Measurements from ENCODE around the gene PMP22.

Gene PMP22

DNA sequence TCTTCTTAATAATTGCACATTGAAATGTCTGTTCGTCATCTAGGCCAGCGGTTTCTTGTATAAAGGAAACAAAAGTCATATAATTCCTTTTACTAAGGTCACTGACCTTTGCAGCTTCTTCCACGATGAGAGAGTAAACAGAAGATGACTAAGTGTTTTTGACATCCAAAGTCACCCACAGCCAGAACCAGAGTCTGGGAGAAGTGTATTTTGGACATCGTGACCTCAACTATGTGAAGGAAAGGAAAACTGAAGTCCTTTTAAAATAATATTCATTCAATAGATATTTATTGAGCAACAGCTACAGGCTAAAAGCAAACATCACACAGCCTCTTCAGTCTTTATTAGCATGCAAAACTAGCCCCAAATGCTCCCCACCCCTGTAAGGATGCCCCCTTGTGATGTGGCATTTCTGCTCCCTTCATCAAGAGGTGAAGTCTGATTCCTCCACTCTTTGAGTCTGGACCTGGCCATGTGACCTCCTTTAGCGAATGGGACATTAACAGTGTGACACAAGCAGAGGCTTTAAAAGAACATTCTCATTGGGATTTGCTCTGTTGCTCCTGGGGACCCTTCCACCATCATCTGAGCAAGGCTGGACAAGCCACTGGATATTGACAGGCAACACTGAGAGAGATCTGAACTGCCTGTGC, 8.1 kb upstream of the PMP22 start:
- DNase-seq, result no peak

DNA sequence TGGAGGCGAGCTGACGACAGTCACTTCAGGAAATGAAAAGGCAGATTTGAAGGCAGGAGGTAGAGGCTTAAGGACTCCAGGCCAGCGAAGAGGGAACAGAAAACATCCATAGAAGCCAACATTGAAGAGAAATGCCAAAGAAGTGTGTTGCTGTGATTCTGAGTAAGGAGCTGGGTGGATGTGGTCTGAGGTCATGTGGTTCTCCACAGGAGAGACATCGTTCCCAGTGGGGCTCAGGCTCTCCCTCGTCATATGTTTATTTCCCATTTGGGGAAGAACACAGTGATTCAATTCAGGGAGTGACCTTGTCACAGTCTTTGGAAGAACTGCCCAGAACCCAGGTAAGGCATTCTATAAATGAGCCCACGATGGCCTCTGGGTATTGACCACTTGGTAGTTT, 6.6 kb upstream of the PMP22 start:
- no peak for DNase-seq

DNA sequence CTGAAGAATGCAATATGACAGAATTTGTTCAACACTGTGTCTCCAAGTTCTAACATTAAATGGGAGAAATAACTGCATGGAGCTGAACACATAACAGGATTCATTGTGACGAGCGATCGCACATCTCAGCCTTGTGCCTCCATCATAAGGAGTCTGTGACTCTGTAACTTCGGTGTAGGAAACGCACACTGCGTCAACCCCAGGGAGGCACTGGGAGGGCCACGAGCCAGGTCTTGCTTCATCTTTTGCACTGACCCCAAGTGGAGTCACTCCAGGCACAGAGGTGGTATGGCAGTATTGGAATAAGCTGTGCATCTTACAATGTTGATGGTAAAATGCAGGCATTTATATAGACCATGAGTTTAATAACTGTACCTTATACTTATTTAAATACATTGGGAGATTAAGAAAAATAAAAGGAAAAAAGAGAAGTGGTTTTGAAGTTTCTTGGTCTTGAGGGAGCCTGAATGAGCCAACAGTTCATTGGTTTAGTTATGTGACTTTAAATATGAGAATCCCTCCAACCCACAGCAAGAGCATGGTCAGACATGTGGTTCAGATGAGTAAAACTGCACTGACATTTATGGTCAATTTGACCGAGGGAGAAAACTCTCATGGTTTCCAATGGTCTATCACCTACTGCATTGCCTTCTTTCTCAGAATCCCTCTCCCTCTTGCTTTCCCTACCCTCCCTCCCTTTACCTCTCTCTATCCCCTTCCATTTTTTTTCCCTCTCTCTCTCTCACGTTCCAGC, 5.7 kb upstream of the PMP22 start:
- DNase-seq, result no peak

DNA sequence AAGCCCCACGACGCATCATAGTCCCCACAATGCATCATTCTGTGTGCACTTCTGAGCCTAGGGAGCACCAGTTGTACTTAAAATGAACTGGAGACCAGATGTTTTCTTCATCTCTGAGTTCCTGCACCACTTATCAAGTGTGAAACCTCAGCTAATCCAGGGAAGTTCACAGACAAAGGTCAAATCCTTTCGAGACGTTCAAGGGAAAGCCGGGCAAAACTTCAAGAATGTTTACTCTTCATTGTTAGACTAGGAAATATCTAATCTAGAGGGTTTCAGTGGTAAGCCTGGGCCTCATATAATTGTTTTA, 4.6 kb upstream of the PMP22 start:
- no peak for DNase-seq

DNA sequence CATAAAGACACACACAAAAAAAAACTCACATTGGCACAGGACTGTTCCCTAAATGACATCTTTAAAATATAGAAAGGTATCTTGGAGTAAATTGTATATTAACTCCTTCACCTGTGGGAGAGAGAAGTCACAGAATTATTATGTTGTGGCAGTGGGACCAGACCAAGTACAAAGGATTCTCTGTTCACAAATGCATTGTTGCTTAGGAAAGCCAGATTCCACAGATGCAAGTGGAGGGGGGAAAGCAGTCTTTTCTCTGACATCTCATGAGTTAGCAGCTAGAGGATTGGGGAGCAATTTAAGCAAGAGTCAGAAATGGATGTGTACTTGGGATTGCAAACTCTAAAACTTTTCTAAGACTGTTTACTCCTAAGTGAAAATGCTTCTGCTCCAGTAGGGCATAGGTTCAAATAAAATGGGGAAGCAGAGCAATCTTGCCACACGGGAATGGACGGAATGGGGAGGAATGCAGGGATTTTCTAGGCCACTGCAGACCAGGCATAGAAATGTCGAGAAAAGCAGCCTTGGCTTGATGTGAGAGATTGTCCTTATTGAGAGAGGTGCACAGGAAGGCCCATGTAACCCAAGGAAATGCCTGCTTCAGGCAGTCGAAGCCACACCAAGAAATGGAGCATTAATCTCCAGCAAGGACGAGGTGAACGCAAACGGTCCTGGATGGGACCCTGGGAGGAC, 4.1 kb upstream of the PMP22 start:
- DNase-seq, result no peak

DNA sequence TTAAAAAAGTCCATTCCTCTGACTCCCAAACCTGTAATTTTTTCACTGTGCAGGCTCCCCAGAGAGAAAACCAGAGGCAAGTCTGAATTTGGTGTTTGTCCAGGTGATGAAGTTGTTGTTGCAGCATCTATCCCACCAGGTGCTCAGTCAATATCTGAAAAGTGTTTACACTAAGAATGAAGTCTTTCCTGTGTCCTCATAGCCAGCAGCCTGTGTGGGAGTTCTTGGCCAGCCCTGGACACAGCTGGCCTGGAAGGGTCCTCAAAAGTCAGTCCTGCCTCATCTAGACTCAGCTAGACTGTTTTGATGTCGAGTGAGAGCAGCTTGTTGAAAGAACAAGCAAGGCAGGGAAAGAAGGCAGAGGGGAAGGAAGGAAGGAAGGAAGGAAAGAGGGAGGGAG, 3.3 kb upstream of the PMP22 start:
- no peak for DNase-seq

DNA sequence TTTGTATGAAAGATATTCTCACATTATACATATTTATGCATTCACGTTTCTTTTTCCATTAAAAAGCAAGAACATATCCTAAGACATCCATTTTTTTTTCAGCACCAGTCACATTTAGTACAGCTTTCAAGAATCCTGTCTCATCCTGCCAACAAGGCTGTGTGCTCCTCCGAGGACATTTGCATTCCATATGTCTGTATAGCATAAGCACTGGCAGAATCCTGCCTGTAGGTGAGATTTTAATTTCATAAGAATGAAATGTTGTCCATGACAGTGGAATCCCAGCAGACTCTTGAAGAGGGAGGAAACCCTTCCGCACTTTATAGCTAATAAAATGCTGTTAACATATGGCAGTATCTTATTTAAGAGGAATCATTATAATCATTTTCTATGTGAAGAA, 2.9 kb upstream of the PMP22 start:
- DNase-seq, result no peak

DNA sequence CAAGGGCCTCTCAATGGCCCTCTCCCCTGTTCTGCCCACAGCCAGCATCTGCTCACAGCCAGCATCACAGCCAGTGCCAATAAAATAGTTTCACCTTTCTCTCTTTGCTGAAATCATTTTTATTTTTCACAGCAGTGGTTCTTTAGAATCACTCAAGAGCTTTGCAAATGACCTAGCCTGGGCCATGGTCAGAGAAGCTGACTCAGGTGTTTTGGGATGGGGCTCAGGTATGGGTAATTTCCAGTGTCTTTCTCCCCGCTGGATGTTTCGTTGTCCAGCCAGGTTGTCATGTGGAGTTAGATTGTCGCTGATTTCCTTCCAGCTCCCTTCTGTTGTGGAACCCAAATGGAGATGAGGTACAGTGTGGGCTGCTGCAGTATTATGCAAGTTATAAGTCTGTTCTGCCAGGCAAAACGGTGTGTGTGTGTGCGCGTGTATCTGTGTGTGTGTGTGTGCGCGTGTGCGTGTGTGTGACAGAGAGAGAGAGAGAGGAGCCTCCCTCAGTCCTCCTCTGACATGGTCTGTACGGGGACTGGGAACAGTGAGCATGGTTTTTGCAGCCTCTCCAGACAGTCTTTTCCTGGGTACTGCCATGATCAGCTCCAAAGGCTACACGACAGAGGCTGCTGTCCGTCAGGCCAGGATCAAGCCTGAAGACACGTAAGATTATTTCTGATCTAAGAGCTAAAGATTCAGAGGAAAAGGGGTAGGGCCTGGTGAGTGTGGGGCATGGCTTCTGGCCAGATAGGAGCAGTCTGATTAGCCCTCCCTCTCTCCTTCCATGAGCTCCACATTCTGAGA, 1.4 kb upstream of the PMP22 start:
- DNase-seq, result no peak

DNA sequence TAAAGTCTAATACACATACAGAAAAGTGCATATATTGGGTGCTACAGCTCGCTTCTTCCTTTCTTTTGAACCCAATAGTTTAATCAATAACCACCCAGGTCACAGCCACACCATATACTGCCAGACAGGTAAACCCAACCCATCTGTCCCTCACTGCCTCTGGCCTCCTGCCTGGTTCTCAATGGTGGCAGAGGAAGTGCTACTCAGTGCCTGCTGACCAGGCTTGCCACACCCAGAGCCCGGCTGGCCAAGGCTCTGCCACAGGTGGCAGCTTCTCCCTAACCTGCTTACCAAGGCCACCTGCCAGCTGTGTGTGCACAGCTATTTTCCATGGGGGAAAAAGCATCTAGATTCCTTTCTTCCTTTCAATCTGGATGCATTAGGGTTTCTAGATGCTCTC, 584 bp downstream of the PMP22 start:
- no peak for DNase-seq

DNA sequence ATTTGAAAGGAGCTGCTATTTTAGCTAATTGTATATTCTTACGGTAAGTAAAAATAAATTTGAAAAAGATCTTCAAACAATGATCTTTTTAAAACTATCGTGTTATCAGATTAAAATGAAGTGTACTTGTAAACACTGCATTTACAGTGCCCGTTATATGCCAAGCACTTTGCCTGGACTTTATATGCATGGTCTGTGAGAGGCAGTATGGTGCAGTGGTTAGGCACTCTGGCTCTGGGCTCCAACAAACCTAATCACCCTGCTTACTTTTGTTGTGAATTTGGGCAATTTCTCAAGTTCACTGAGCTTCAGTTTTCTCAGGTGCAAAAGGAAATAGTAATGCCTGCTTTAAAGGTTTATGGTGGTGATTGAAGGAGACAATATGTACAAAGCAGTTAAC, 1.4 kb downstream of the PMP22 start:
- no peak for DNase-seq

DNA sequence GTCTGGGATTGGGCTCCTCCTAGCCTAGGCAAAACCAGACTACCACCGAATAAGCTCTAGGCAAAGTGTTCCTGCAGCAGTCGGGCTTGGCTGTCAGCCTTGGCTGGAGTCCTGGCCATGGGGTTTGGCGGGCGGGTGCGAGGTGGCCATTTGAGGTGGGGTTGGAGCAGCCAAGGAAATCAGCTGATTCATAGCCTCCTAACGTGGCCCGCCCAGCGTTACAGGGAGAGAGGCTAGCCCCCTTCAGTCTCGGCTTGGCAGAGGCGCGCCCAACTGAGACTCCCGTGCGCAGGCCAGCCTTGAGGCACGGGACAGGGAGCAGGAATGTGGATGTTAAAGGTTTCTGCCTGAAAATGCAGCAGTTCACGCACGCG, 1.9 kb downstream of the PMP22 start:
- DNase-seq, result no peak

DNA sequence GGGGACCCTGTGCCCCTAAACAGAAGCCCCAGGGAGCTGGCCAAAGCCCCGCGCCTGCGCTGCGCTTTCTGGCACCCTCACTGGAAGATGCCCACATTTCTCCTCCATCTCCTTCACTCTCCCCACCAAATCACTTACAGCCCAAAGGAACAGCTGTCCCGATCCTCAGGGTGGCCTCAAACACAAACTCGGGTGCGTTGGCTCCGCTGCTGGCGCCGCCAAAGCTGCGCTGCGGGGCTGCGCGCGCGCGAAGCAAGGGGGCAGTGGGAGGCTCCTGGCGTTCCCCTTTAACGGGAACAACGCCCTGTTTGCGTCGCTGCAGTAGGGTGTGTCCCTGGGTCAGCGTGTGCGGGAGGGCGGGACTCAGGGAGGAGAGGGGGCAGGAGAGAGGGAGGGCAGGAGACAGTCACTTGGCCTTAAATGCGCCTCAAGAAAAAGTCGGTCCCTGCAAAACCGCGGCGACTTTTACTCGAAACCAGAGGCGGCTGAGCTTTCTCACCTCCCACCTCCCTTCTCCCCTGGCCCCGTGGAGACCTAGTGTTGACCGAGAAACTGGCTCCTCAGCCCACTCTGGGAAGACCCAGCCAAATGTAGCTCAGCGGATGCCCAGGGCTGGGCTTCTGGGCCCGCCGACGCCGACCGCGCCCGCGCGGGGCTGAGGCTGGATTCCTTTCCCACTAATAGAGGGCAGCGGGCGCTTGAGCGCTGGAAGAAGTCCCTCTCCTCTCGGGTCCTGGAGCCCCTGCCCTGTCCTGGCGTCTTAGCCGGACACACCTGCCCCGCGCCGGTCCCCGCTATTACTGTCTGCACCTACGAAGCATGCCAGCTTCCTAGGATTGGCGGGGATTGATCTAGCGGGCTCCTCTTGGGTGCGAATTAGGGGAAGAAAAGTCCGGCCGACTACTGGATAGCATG, 2.6 kb downstream of the PMP22 start:
- no peak for DNase-seq

DNA sequence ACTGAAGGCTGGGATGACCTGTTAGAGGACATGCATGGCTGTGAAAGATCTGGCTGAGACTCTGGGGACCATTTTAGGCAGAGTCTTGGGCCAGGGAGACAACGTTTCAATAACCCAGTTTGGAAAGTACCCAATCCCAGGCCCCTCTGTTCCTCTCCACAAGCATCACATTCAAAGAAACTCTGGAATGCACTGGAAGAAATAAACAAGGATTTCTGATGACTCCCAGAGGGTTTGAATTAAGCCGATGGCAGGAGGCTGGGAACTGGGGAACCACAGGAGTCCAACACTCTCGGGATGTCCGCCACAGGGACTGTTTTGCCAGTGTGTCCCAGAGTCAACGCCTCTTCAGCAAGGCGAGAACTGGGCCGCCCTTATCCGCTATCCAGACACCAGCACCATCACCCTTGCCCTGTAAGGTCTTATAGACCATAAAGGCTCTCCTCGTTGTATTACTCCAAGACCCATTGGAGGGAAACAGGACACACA, 3.3 kb downstream of the PMP22 start:
- no peak for DNase-seq

DNA sequence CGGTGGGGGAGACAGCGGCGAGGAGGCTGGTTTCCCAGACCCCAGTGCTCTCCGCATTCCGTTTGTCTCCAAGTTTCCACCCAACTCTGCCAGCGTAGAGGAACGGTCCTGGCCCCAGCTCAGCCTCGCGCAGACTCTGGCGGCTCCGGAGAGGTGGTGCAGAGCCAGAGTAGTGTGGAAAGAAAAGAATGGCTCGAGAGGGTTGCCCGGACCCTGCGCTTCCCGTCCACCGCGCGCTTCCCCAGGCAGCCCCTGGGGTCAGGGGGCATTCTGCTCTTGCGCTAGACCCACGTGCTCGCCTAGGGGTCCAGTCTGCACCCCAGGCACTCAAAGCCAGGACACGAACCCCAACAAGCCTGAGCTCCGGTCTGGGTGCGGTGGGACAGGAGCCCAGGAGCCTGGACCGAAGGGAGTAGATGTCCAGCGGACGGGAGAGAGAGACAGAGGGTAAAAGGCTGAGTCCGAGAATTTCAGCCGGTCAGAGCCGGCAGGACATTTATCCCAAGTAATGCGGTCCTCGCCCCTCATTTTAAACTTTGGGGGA, 3.8 kb downstream of the PMP22 start:
- DNase-seq, result no peak

DNA sequence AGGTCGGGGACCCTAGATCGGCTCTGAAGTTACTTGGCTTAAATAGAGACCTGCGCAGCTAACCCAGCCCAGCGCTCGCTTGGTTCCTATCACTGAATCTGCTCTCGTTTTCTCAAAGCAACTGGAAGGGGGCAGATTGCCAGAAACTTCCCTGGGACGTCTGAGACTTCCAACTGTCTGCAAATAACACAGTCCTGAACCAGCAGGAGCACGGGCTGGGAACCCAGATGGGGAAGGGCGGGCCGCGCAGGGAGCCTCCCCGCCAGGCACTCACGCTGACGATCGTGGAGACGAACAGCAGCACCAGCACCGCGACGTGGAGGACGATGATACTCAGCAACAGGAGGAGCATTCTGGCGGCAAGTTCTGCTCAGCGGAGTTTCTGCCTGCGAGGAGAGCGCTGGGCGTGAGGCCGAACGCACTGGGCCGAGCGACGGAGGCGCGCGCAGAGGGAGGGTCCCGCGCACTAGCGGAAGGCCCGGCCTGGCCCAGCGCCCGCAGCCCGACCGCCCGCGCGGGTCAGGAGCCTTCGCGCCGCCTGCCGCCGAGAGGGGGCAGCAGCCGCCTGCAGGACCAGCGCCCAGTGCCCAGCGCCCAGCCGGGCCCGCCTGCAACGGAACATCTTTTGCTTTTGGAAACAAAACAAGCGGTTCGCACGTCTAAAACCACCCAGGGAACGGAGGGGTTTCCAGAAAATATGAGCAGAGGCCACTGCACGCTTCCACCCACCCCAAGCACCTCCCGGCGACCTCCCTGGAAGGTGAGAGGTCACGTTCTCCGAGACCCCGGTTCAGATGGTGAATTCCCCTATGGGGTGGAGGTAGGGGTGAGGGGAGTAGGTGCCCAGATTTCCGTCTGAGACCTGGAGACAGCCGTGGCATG, 4.5 kb downstream of the PMP22 start:
- DNase-seq, result no peak

DNA sequence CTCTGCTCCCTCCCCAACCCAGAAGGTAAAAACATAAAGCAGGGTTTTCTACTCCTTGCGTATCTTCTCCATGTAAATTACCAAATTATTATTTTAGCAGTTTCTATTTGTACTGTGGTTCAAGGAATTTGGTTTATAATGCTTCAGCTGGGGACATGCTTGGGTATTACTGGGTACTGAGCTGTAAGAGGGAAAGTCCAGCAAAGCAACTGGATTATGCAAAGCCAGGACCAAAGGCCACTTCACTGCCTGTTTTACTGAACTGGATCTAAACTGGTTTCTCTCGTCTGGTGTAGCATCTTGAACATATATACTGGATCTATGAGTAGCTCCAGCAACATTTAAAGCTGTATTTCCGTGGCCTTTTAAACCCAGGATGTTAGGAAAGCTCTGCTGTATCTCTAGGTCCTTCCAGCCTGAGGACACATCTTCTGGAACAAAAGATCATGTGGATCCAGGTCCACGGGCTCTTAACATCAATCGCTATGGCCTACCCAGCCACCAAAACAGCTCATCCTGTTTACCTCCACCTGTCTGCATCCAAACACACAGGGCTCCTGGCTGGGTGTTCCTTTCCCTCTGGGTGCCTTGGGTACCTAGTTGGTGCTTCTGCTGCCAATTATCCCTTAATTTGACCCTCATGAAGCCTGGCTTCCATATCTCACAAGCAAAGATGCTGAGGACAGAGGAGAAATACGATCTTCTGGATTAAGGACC, 7.2 kb downstream of the PMP22 start:
- no peak for DNase-seq

DNA sequence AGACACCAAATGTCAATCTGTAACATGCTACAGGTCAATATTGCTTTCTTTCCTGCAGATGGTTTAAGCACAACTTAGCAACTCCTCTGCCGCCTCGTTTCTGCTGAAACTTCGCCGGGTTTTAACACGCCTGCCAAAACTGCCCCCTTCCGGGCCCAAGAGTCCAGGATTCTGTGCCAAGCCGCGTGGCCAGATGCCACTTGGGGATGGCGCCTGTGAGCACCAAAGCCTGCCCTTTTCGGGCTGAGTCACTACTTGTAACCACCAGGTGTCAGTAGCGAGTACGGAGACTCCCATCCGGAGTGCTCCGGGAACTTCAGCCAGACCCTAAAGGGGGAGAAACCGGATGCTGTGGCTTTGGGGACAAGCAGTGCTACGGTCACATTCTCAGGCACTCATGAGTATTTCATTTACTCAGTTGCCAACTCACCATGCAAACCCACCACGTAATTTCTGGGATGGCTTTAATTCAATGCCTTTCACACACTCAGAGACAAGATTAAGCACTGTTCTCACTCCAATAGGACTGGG, 7.8 kb downstream of the PMP22 start:
- peak; percentile 26 for DNase-seq

DNA sequence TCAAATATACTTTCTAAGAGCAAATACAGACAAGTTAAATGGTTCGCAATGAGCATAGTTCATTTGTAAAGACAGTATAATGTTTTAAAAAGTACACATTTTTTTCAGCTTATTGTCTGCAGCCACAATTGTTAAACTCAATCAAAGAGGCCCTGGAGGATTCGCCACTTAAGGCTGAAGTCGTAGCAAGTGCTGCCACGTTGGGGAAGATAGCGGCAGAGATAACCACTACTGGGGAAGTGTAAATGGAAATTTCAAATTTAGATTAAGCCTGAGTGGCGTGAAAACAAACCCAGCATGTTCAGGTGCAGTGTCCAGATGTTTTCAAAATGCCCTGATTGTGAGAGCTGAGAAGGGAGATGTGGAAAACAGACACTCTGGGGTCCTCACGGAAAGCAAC, 8.4 kb downstream of the PMP22 start:
- DNase-seq, result no peak

DNA sequence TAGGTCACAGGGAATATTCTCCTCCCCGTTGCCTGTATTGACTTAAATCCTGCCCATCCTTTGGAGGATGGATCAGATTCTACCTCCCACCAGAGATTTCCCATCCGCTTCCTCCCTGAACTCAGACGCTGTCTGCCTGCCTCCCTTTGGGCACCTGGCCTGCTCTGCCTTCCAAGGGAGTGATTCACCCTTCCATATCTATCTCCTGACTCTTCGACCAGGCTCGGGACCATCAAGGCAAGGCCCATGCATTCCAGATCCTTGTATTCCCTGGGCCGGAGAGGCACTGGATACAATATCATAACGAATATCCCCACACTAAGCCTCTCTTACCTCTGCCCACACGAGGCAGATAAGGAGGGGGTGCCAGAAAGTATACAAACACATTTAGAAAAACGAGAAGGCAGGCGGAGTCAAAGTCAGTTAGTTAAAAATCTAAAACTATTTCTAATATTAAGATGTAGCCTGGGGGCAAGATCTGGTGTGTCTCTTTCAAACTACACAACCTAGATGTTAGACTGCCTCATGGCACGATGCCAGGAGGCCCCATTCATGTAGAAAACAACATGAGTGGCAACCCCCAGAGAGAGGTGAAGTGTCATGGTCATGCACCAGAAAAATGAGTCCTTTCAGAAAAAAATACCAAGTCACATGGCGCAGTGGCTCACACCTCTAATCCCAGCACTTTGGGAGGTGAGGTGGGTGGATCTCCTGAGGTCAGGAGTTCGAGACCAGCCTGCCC, 9.2 kb downstream of the PMP22 start:
- no peak for DNase-seq

Measured in NCI-H446 treated with DMSO at 0.1 percent for 48 hours (cell line).